GM21737 (cell line): ENCODE data around the gene ANKS4B.
"Not testable (repeated sequence)": the region's sequence is repeated elsewhere in the genome, so short reads cannot be mapped to it uniquely, and the experiment has no call there.

Experiments used
- ATAC-seq: cut with Tn5 transposase; IDR thresholded peaks from one replicate; pipeline ENCODE4 v1.9.1; 2021; ENCODE audit warnings: mild to moderate bottlenecking, moderate library complexity; ENCODE audit not compliant: unreplicated experiment

The ANKS4B gene

DNA sequence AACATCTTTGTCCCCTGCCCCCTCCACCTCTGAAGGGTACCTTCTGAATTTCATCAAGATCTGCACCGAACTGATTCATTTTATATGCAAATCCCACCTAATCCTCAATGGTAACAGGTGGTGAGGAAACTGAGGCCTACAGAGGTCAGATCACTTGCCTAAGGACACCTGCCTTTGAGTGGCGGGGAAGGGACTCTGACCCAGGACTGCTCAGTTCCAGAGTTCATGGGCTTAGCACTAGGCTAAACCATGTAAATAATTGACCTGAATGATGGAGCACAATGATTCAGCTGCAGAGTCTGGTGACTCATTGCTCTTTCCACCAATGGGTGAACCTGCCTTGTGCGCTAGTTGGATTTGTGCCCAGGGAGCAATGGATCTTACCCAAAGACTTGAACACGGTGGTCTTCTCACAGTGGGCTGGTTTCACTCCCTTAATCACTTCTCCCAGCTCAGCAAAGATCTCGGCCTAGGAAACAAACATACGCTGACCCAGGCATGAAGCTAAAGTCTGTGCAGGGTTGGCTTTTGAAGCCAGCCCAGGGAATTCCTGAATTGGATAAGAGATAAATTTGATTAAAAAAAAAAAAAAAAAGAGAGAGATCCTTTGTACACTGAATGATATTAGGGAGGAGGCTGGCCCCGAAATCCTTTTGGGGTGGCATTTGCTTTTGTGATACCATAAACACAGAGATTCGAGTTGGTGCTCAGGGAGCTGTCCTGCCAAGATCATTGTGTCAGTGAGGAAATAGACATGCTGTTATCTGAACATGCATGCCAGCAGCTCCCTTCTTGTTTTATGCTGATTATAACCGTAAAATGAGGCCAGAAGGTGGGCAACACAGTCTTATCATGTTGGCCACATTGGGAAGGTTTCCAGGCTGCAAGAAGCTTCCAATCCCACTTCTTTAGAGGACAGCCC is 27.6 kb downstream of the ANKS4B start:
- ATAC-seq, result no peak

DNA sequence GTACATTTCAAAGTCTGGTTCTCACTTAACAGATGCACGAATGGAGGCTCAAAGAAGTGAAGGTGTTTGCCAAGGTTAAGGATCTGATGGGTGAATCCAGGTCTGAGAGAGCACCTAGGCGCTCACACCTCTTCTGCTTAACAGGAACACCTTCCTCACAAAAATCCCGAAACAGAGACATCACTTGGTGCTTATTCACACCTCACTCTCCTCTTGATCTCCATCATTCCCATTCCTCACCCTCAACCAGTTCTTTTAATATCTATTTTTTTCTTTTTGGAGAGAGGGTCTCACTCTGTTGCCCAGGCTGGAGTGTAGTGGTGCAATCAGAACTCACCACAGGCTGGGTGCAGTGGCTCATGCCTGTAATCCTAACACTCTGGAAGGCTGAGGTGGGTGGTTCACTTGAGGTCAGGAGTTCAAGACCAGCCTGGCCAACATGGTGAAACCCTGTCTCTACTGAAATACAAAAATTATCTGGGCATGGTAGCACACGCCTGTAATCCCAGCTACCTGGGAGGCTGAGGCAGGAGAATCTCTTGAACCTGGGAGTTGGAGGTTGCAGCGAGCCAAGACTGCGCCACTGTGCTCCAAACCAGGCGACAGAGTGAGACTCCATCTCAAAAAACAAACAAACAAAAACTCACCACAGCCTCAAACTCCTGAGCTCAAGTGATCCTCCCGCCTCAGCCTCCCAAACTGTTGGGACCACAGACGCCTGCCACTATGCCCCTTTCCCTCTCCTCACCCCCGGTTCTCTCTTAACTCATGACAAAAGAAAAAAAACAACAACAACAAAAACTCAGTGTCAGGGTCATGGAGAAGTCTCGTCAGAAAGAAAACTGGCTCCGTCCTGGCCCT is 29.5 kb downstream of the ANKS4B start:
- no peak for ATAC-seq

DNA sequence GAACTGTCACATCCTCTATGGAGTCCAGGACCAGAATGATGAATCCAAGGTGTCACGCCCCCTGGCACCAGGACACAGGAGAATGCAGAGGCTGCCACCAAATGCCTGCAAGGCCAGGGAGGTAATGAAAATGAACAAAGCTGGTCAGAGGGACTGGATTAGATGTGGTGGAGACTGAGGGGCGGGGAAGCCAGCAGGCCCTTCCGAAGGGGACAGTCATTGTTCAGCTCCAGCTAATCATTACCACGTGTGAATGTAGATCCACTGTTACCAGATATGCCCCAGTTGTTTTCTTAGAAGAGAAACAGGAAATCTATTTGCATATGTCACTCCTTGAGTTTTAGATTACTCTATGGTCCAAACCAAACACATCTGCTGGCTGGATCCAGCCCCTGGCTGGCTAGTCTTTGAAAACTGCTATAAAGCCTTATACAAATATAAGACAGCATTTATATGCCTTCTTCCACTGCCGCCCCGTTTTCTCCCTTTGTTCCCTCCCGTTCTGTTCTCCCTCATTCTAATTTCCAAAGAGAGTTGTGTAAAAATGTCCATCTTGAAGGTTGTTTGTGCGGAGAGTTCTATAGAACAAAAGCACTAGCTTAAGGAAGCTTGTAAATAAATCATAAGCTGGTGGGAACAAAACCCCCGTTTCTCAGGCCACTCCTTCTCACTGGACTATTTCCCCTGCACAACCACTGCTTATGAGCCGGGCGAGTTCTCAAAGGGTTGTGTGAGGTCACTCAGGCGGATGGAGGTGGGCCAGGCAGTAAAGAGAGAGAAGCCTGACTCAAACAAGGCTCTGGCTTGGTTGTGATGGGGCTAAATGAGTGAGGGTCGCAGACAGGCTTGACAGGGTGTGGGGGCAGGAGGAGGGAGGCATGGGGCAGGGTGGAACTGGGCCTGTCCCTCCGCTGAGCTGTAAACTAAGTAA is 30.4 kb downstream of the ANKS4B start:
- ATAC-seq, result peak; percentile 82

DNA sequence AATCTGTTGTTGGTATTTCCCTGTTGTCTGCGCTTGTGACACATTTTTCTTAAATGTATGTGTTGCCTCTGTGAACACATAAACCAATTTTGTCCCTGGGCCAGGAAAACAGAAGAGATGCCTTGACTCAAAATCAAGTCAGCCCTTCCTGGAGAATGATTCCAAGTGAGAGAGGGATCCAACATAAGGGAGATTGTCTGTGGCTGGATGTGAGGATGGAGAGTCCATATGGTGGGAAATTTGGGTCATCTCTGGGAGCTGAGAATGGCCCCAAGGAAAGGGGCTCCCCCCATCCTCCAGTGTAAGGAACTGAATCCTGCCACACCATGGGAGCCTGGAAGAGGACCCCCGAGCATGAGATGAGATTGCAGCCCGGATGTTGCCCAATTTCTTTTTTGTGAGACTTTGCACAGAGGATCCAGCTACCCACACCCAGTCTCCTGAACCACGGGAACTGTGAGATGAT is 31.1 kb downstream of the ANKS4B start:
- ATAC-seq, result no peak

DNA sequence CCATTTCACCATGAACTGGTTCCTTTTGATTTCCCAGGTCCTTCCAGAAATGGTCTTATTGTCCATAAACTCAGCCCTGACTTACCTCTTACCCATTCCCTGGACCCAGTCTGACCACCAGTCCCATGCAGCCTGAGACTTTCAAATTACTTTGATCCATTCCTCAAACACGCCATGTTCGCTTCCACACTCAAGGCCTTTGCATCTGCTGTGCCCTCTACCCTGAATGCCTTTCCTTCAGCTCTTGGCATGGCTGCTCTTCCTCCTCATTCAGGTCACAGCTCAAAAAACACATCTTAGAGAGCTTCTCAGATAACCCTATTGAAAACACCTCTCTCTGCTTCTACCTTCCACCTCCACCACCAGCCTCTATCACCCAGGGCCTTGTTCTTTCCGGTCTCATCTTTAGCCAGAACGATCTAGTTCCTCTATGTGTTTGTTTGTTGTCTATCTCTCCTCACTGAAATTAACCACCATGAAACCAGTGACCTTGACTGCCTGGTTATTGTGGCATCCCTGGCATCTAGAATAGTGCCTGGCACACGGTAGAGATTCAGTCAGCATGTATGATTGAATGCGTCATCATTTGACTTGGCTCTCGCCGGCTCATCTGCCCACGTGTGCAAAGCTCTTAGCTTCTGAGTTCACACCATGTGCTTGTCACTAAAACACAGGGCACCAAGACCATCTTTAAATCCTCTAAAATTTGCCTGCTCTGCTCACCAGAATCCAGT is 31.8 kb downstream of the ANKS4B start:
- no peak for ATAC-seq

DNA sequence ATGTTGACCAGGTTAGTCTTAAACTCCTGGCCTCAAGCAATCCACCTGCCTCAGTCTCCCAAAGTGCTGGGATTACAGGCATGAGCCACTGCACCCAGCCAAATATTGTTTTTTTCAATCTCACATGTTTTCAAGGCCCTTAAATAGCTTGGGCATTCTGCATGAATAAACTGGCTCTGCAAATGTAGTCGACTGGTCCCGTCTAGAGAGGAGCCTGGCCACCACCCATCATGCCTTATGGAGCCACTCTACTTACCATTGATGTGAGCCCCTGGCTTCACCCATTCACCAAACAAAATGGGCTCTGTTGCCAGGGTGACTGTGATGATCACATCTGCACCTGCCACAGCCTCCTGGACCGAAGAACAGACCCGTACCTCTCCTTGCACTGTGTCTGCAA is 33.8 kb downstream of the ANKS4B start:
- ATAC-seq, result no peak

DNA sequence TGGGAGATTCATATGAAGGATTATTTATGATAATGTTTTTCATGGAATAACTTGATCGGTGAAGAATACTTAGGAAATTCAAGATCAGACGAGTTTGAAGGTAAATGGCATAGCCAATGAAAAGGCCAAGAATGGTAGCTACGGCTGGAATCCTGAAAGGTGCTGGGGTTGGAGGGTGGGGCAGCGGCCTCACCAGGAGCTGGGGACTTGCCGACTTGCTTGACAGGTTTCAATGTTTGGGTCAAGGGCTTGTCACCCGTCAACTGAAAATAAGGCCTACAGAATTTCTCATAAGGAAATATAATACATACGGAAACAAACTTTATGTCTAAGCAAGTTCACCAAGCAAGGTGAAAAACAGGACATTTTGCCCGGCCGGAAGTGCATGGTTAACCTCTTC is 34.7 kb downstream of the ANKS4B start:
- ATAC-seq, result no peak

DNA sequence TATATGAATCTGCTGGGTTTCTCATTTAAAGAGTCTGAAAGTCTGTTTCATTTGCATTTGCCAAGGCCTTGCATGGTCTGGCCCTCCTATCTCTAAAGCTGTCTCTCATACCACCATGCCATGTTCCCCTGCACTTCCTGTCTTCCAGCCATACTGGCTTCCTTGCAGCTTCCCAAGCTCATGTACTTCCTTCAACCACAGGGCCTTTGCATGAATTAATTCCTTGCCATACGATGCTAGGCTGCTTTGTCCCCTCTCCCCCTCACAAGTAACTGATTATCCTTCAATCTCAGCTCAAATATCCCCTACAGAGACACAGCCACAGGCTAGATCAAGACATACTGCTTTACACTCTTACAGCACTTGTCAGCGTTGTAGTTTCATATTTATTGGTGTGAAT is 38.8 kb downstream of the ANKS4B start:
- no peak for ATAC-seq

DNA sequence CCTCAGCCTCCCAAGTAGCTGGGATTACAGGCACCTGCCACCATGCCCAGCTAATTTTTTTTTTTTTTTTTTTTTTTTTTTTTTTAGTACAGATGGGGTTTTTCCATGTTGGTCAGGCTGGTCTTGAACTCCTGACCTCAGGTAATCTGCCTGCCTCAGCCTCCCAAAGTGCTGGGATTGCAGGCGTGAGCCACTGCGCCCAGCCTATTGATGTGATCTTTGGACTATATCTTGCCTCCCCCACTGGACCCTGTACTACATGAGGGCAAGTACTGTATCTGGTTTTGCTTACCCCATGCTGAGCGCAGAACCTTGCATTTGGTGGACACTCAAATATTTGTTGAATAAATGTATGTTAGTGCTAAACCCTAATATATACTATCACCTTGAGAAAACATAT is 39.3 kb downstream of the ANKS4B start:
- ATAC-seq, result not testable (repeated sequence)

DNA sequence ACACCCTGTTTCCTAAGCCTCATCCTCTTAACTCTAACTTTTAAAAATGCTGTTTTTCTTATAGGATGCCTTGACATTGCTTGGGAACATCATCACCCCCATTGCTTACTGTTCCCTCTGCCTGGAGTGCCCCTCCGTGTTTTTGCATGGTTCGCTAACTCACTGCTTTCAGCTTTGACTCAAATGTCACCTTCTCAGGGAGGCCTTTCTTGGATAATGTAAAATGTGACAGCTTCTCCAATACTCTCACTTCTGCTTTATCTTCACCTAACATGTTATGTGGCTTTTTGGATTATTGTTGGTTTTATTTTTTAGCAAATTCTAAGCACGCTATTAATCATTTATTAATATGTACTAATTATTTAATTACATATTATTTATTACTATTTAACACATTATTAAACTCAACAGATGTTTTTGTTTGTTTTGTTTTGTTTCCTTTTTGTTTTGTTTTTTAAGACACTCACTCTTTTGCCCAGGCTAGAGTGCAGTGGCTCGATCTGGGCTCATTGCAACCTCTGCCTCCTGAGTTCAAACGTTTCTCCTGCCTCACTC is 40.8 kb downstream of the ANKS4B start:
- ATAC-seq, result no peak

DNA sequence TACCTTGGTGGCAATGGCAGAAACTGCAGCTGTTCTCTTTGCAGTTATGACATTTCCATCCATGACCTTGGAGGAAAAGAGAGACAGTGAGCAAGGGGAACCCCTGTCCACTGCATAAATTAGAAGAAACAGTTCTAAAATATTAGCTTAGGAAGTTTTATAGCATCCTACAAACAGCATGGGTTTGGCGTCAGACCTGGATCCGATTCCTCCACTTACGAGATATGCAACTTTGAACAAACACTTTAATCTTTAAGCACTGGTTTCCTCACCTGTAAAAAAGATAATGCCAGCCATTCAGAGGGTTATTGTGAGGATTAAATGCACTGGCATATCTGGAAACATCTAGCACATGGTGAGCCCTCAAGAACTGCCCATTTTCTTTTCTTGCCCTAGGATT is 42.0 kb downstream of the ANKS4B start:
- no peak for ATAC-seq

DNA sequence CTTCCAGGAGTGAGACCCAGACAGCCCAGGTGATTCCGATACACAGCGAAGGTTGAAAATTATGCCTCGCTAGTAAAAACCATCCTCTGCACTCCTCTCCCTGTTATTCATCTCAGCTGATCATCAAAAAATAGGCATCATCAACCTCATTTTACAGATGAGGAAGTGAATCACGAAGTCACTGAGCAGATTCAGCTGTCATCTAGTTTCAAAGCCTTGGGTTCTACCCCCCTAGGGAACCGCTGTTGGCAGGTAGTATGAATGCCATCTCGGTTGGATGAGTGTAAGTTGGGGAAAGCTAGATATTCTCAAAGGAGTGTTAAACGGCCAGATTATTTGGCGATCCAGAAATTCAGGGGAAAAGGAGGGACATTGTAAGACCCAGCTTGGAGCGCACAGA is 42.6 kb downstream of the ANKS4B start:
- ATAC-seq, result no peak

DNA sequence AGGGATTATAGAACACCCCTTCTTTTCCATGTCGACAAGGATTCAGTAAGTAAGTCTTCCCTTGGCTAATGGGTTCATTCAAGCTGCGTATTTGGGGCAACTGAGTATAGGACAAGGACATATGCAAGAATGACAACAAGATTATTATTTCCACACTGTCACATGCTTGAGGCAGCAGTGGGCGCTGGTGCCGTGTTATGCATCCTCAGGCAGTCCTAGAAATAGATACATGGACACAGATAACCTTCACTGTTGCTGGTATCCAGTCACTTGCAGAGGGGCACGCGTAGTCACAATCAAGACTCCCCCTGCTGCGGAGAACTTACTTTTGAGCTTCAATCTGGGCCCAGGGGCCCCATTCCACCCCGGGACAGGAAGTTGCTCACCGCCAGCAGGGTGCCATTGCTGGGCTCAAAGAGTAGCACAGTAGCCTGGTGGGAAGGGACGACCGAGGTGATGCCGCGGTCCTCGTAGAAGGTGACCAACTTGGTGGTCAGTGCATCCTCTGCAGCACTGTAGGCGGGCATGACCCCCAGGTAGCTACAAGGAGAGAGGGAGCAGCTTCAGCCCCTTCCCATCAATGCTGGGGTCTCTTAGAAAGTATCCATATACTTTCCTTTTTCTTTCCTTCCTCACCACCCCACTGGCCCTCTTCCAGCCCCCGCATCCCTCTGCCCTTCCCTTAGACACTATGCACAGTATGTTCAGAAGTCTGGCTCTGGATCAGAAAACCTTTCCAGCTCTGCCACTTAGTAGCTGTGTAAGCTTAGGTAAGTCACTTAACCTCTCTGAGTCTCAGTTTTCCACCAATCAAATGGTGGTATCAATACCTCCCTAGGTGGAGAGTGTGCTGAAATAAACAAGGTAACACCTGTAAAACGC is 43.8 kb downstream of the ANKS4B start:
- ATAC-seq, result no peak

DNA sequence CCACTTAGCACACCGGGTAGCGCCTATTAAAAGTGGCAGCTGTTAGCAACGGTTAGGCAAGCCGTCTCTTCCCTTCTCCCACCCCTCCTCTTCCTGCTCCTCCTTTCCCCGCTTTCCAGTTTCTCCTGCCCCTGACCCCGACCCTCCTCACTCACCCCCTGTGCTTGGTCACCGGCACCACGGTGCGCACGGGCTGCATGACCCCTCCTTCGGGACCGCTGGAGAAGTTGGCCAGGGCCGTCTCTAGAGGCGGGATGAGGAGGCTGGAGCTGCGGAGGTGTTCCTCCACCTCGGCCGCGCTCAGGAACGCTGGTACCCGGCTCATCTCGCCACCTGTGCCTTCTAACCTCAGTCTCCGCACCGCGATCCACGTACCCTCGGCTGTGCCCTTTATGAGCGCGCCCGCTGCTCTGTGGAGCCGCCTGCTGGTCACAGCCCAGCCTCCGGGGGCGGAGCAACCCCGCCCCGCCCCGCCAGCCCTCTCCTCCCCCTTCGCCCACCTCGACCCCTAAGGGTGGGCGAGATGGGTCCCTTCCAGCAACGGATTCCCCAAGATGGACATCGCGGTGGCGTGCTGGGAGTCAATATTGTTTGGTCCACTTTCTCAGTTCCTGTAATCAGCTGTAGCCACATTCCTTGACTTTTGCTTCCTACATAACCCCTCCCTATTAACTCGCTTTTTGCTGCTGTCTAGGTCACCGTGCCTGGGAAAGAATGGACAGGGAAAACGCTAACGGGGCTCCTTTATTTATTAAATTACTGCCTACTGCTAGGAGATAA is 44.6 kb downstream of the ANKS4B start, which contains the start of gene CRYM:
TSS of gene CRYM (minus strand) at position 364 of the 780 bp plus-strand sequence. CDS start at position 325, 39 bp downstream.
- ATAC-seq, result peak; percentile 68

DNA sequence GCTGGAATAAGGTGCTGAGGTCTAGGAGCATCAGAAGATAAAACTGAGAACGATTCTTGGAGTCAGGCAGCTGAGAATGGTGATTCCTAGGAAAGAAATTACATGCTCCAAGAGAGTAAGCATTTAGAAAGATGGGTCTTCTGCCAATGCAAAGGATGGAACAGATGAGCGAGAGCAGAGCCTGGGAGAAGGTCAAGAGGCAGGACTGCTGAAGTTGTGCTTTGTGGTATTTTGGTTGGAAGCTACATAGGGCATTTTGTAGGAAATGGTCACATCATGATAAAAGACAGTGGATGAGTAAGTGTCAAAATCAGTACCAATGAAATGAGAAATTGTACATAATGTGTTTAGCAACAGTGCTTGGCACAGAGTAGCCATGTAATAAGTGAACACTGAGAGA is 46.0 kb downstream of the ANKS4B start:
- ATAC-seq, result no peak

DNA sequence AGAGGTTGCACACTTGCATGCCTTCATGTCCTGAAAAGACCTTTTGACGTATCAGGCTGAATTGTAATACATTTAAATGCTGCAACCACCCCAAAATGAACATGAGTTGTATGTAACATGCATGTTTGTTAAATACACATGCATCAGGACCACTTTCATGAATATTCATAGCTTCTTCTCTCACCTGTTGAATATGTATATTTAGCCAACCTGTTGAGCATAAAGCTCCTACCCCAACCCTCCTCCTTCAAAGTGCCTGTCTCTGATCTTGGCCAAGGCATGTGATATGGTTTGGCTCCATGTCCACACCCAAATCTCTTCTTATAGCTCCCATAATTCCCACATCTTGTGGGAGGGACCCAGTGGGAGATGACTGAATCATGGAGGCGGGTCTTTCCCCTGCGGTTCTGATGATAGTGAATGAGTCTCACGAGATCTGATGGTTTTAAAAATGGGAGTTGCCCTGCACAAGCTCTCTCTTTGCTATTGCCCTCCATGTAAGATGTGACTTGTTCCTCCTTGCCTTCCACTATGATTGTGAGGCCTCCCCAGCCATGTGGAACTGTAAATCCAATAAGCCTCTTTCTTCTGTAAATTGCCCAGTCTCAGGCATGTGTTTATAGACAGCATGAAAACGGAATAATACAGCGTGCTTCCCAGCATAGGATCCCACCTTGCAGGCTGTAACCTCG is 48.3 kb downstream of the ANKS4B start:
- no peak for ATAC-seq
